Measurements from ENCODE around the gene CDH13.

DNA sequence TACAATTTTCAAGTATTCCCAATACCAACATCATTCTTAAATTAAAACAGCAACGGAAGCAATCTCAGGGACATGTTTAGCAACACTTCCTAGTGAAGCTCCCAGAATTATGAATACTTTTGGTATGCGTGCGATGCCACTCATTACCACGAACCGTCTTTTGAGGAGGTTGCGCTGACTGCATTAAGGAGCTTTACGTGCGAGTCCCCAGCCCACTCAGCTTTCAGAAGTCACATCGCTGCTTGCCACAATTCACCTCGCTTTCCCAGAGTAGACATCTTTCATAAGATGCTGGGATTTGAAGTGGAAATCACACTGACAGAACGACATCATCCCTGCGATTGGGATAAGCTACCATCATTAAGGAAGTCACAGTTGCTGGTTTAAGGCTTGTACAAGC lies 739.5 kb downstream of the CDH13 start:
- TF ChIP-seq, protein P1, sequence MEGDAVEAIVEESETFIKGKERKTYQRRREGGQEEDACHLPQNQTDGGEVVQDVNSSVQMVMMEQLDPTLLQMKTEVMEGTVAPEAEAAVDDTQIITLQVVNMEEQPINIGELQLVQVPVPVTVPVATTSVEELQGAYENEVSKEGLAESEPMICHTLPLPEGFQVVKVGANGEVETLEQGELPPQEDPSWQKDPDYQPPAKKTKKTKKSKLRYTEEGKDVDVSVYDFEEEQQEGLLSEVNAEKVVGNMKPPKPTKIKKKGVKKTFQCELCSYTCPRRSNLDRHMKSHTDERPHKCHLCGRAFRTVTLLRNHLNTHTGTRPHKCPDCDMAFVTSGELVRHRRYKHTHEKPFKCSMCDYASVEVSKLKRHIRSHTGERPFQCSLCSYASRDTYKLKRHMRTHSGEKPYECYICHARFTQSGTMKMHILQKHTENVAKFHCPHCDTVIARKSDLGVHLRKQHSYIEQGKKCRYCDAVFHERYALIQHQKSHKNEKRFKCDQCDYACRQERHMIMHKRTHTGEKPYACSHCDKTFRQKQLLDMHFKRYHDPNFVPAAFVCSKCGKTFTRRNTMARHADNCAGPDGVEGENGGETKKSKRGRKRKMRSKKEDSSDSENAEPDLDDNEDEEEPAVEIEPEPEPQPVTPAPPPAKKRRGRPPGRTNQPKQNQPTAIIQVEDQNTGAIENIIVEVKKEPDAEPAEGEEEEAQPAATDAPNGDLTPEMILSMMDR (IDR thresholded peaks at IDR 0.05; ENCODE audit: insufficient read depth, low read length), result no peak
- TF ChIP-seq POLR2AphosphoS5 (IDR thresholded peaks at IDR 0.05; ENCODE audit: low read depth) (no peak), GABPA (IDR thresholded peaks at IDR 0.05; ENCODE audit: low read depth) (no peak)
